ENCODE data around the gene TPRG1L.

GRCh38 chr1:3578906-3579305 lies 45.9 kb upstream of the TPRG1L start:
- TF ChIP-seq, protein P1, sequence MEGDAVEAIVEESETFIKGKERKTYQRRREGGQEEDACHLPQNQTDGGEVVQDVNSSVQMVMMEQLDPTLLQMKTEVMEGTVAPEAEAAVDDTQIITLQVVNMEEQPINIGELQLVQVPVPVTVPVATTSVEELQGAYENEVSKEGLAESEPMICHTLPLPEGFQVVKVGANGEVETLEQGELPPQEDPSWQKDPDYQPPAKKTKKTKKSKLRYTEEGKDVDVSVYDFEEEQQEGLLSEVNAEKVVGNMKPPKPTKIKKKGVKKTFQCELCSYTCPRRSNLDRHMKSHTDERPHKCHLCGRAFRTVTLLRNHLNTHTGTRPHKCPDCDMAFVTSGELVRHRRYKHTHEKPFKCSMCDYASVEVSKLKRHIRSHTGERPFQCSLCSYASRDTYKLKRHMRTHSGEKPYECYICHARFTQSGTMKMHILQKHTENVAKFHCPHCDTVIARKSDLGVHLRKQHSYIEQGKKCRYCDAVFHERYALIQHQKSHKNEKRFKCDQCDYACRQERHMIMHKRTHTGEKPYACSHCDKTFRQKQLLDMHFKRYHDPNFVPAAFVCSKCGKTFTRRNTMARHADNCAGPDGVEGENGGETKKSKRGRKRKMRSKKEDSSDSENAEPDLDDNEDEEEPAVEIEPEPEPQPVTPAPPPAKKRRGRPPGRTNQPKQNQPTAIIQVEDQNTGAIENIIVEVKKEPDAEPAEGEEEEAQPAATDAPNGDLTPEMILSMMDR (conservative IDR thresholded peaks at IDR 0.05; ENCODE audit: low read depth, low read length), result no peak
- no peak for TF ChIP-seq BHLHE40 (IDR thresholded peaks at IDR 0.05; ENCODE audit: low read depth, low read length)
- TF ChIP-seq POLR2A (IDR thresholded peaks at IDR 0.05; ENCODE audit: low read depth, low read length), result no peak

Data from IMR-90 (cell line).